Measurements from ENCODE around the gene ATG5.

ATG5 gene

DNA sequence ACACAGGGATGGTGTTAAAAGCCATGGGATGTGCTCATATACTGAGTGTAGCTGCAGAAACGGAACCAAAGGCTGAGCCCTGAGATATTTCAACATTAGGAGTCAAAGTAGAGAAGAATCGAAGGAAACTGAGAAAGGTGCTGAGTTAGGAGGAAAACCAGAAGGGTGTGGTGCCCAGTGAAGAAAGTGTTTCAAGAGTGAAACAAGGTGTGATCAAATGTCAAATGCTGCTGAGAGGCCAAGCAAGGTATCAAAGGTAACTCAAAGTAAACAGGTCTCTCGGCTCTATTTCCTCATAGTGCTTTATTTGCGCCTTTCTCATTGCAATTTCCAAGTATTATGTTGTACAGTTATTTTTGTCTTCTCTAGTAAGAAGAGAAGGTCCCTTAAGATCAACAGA lies 145.4 kb downstream of the ATG5 start:
- DNase-seq (ENCODE audit: low read depth): no peak

DNA sequence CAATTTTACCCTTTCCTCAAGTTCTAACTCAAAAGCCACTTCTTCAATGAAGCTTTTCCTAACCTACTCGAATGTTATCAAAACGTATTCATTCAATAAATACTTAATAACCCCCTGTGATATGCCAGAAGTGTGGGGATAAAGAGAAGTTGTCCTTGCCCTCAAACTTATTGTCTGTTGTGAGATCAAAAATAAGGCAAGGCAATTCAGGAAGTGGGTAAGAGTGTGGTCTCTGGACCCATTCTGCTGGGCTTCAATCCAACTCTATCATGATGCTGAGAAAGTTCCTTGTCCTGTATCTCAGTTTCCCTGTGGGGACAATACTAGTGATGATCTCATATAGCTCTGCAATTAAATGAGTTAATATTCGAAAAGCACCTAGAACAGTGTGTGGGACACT lies 146.7 kb downstream of the ATG5 start:
- no peak for DNase-seq (ENCODE audit: low read depth)

DNA sequence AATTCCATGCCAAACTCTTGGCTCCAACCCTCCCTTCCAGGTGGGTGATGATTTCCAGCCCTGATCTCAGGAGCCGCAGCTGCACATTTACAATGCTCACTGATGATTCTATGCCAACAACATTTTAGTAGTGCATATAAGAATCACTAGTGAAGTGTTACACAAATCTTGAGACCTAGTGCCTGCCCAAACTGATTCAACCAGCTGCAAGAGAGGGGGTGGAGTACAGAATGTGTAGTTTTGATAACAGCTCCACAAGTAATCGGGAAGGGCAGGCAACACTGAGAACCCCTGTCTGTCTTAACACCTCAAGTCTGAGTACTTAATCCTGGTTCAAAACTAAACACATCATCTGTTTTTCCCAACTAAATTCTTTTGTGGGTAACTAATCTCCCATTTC lies 147.8 kb downstream of the ATG5 start:
- DNase-seq (ENCODE audit: low read depth): no peak

DNA sequence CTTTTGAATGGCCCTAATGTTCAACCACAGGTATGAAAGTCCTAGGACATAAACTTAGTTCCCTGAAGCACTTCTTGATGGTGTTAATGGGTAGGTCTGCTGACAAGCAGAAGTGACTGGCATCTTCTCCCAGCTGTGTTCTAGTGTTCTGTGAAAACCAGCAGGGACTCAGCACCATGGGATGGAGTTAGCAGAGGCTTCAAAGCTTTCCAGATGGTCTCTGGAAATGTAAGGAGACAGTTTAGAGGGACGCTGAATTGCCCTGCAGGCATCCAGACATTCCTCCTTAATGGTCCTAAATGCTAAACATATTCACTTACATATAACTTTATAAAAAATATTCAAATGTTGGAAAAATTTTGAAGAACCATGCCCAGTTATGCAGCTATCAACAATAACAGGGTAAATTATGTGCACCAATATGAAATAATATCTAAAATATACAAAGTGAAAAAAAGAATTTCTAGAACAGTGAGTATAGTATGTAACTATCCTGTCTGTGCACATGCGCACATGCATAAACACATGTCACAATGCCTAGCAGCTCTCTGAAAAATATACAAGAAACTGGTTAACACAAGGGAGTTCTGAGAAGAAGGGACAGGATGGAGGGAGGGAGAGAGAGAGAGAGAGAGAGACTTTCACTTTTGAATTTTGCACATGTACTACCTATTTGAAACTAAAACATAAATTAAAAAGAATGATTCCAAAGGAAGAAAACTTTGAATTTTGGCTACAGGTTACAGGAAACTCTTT lies 152.3 kb downstream of the ATG5 start:
- no peak for DNase-seq (ENCODE audit: low read depth)

DNA sequence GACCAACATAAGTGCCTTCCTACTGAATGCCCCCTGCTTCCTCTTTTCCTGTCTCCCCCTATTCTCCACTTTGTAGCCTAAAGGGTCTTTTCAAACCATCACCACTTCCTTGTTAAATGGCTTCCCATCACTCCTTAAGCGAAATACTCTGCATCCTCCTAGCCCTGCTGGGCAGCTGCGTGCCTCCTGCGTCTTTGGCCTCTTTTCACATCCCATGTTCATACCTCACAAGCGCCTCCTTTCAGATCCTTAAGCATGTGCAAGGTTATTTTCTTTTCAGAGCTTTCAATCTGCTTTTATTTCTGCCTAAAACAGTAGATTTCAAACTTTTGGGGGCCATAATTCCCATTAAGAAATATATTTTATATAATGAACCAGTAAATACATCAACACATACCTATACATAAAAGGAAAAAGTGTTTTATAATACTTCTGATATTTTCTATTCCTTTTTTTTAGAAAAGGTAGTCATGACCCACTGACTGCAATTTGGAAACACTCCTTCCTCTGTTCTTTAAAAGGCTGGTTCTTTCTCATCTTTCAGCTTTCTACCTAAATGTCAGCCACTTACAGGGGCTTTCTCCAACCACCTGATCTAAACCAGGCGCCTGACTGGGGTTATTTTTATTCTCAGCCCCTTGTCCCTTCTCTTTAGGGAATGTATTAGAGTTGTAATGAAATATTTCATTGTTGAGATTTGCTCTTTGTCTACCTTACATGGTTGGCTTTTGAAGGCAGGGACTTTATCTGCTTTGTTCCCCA lies 155.3 kb downstream of the ATG5 start:
- no peak for DNase-seq (ENCODE audit: low read depth)

DNA sequence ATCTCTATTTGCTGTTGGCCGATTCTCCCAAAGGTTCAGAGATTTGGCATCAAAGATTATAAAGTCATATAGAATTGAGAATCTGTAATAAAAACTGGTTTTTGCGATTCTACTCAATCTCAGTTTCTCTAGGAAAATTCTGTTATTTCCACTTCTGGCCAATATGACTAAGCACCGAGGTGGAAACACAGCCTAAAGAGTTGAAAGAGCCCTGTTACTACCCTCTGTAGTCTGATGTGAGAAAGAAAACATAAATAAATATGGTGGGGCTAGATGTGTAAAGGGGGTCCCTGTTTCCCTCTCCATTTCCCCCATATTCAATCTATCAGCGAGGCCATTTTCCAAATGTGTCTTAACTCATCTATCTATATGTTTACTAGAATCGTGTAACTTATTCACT lies 156.0 kb downstream of the ATG5 start:
- no peak for DNase-seq (ENCODE audit: low read depth)

DNA sequence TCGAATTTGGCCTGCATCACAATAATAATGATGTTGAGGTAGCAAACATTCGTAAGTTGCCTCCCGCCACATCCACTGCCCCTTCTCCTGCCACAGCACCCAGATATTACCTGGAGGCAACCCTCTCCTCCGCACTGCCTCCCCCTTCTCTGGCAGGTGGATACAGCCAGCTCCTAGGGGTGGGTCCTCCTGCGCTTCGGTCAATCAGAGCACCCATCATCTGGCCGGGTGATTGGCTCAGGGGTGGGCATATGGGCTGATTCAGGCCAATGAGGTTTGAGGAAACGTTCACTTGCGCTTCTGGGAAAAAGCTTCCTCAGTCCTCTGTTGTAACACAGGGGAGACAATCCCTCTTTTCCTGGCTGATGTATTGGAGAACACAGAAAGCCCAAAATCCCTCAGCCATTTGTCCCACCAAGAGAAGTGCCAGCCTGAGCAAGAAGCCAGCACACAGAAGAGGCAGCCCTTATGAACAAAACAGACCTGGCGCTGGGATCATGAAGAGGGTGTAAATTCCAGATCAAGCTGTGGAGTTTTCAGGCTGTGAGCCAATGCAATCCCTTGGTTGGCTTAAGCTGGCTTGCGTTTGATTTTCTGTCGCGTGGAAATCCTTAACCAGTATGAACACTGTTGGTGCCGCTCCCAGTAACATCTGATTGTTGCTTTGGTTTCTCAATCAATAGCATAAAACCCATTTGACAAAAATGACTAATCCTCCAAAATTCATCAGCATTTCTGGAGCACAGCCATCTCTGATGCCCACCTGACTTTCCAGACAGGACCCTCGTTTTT lies 157.3 kb downstream of the ATG5 start:
- no peak for DNase-seq (ENCODE audit: low read depth)

DNA sequence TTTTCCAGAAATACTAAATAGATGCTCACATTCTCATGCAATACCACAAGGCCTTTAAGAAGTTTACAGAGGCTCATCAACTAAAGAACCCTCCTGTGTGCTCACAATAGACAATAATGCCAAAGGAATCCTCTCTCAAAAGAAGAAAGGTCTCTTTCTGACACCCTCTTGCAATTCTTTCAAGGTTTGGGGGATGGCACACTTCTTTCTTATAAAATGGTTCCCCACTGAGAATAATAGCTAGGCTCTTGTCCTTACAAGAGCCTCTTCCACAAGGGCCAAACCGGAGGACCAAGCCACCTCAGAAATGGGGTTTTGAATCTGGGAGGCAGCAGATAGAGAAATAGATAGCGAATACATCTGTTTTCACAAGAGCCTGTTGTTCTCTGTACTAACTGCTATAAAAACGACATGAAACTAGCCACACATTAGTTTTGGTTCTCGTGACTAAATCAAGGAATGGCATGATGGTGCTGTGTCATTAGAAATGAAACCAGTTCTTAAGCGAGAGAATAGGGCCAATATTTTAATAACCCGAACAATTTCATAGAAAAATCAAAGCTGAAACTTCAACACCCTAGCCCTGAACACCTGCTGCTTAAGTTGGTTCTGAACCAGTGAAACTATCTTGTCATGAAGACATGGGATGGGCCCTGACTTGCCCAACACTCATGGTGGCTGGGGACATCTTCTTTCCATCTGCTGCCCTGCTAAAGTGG lies 158.3 kb downstream of the ATG5 start:
- no peak for DNase-seq (ENCODE audit: low read depth)

DNA sequence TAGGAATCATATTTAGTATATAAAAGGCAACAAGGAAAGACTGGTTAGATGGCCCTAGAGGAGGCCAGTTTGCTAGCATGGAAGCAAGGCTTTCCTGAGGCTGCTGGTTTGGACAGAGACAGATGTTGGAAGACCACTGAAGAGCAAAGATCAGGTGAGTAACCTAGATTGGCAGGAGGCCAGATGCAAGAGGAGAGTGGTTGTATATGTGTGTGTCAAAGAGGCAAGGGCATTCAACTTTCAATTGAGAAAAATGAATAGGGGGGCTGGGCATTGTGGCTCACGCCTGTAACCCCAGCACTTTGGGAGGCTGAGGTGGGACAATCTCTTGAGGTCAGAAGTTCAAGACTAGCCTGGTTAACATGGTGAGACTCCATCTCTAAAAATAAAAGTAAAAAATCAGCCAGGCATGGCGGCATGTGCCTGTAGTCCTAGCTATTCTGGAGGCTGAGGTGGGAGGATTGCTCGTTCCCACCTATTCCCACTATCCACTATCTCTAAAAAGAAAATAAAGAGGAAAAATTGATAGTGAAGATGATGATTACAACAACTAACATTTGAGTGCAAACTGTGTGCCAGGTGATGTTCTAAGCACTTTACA lies 159.6 kb downstream of the ATG5 start:
- DNase-seq (ENCODE audit: low read depth): no peak

DNA sequence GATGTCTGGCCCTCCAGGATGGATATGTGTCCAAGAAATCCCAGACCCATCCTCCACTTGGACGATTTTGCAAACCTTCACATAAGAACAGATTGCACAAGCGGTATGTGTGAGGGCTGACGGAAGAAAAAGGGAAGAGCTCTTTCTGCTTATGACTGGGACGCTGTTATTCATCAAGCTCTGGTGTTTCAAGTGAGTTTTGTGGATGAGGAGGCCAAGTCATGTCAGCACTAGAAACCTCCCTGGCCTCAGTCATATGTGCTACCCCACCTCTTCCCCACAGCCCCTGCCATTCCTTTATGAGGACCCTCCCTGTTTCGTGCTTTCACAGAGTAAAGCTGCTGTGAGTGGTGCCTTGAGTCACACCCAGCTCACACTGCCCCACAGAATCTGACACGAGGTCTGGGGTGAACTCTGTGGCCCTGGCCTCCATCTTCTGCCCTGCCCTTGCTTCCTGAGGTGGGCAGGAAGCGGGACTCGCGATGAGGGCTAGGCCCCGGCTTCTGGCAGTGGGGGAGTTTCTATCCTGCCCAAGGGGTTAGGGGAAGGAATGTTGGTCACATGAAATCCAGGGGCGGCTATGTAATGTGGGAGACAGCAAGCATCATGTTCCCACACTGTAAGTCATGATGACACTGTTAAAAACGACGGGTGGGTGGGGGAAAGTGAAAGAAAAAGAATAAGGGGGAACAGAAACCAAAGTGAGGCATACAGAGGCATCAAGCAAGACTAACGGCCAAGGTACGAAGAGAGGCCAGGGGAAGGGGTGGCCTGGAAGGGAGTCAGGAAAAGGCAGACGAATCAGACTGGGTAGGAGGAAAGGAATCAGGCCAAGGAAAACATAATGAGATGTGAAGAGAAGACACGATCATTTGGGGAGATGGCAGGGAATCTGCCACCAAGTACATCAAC lies 161.3 kb downstream of the ATG5 start:
- peak; percentile 74 for DNase-seq (ENCODE audit: low read depth)

DNA sequence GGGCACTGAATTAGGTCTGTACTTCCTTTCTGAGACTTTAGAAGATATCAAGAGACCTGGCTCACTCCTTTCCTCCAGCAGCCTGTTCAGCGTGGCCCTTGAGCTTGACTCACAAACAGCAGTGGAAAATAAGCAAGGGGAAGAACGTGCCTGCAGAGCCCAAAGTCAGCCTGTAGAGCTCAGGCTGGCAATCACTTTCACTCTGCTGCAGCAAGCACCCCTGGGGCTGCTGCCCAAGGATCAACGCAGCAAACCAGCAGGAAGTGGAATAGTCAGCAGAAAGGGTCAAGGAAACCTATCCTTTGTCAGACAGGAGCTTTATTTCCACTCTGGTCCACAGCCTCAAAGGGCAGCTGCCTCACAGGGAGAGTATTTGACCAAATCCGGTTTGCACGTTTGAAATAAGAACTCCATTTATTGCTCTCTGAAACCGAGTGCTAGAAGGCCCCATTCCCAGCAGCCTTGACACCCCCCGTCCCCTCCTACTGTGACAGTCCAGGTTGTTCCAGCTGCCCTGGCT lies 162.1 kb downstream of the ATG5 start:
- DNase-seq (ENCODE audit: low read depth): peak; percentile 65

DNA sequence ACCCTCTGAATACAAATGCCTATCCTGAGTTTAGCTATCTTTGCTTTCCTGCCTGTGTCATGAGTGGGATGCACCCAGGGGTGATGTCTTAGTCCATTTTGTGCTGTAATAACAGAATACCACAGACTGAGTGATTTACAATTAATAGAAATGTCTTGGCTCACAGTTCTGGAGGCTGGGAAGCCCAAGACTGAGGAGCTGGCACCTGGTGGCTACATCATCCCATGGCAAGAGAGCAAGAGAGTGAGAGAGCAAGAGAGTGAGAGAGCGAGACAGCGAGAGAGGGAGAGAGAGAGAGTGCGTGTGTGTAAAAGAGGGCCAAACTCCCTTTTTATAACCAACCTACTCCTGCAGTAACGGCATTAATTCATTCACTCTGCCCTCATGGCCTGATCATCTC lies 162.6 kb downstream of the ATG5 start:
- no peak for DNase-seq (ENCODE audit: low read depth)

DNA sequence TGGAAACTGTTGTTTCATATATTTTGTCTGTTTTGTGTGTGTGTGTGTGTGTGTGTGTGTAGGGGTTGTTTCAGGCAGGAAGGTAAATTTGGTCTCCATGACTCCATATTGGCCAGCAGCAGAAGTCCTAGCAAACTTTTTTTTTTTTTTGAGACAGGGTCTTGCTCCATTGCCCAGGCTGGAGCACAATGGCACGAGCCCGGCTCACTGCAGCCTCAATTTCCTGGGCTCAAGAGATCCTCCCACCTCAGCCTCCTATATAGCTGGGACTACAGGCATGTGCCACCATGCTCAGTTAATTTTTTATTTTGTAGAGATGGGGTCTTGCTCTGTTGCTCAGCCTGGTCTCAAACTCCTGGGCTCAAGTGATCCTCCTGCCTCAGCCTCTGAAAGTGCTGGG lies 163.7 kb downstream of the ATG5 start:
- no peak for DNase-seq (ENCODE audit: low read depth)

DNA sequence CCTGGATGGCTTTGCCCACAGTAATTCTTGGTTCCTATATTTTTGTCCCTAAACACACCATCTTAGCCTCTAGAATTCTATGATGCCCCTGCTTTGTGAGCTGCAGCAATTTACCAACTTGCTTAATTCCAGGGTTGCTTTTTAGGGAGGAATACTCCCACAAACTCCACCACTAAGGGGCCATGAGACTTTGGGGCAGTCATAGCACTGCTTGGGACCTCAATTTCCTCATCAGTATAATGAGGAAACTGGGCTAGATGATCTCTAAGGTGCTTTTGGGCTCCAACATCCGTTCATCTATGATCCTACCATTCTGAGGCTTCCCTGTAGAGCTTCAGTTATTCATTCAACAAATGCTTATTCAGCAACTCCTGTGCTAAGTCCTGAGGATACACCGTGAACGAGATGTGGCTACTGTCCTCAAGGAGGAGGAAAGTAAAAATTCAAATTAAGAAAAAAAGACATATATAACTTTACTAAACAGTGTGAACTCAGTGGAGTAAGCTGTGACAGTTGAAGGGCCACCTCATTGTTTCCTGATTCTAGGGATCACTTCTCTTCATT lies 164.2 kb downstream of the ATG5 start:
- no peak for DNase-seq (ENCODE audit: low read depth)

DNA sequence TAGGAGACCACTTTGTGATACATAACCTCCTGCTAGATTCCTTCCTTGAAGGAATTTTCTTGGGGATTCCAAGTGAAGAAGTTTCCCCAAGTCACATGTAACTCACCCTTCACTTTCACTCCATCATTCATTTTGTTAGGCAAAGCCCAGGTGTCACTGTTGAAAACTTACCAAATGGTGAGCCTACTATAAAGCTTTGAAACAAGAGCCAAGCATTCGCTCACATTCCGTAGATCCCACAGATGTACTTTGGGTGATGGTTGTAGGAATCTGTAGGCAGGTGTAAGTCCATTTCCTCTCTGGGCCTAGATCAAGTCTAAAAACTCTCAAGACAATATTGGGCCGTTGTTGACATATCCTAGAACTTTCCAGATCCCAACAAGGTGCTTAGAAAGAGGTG lies 165.4 kb downstream of the ATG5 start:
- DNase-seq (ENCODE audit: low read depth): no peak

DNA sequence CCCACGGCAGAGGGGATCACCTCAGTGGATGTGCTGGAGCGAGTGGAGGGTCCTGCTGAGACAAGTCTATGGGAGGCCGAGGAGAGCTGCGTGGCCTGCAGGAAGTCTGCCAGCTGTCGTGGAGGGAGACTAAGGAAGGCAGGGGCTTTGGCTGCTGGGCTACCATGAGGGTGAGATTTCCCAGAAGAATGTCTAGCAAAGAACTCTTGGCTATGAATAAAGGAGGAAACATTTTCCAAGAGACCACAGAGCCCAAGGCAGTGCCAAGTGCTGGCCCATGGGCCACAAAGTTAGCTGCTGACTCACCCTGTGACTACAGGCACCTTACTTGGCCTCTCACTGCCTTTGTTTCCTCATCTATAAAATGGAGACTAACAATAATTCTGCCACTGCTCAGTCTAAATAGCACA lies 166.0 kb downstream of the ATG5 start:
- peak; percentile 90 for DNase-seq (ENCODE audit: low read depth)

DNA sequence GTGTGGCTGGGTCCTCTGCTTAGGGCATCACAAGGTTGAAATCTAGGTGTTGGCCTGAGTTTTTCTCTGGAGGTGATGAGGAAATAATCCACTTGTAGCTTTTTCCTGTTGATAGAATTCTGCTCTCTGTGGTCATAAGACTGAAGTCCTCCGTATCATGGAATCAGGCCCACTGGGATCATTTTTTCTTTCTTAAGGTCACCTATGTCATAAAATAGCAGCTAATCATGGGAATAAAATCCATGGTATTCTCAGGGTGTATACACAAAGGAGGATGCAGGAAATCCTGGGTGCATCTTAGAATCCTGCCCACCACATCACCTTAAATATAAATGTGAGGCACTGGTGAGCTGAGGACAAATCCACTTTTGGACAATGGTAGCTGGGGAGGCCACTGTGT lies 166.7 kb downstream of the ATG5 start:
- DNase-seq (ENCODE audit: low read depth): no peak

DNA sequence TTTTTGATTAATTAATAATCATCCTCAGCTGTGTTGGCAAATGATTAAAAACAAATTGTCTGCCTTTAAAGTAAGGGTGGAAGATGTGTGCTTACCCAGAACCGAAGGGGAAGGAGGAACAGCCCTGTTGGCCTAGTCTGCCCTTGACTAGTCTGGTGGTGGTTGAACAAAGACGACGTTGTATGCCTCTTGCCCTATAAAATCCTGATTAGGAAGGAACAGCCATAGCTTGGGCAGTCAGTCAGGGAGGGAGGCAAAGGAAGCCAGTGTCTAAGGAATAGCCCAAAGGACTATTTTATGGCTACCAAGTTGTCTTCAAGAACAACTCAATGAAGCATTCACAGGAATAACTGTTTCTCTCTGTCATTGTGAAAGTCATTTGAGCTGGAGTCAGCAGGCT lies 168.7 kb downstream of the ATG5 start:
- DNase-seq (ENCODE audit: low read depth): no peak

DNA sequence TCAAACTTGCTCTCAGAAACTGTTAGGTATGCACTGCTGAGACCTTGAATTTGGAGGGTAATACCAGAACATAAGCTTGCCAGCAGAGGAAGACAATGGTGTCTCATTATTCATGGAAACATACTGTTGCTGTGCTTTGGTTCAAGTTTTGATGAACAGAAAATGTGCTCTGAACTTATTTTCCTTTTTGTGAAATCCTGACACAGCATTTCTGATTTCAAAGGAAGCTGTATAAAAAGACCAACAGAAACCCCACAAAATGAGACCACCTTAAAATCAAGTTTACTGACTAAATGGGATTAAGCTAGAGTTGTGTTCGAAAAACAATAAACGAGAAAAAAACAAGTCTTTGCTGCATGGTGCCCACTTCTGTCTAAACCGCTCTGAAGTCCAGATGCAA lies 169.1 kb downstream of the ATG5 start:
- DNase-seq (ENCODE audit: low read depth): no peak

DNA sequence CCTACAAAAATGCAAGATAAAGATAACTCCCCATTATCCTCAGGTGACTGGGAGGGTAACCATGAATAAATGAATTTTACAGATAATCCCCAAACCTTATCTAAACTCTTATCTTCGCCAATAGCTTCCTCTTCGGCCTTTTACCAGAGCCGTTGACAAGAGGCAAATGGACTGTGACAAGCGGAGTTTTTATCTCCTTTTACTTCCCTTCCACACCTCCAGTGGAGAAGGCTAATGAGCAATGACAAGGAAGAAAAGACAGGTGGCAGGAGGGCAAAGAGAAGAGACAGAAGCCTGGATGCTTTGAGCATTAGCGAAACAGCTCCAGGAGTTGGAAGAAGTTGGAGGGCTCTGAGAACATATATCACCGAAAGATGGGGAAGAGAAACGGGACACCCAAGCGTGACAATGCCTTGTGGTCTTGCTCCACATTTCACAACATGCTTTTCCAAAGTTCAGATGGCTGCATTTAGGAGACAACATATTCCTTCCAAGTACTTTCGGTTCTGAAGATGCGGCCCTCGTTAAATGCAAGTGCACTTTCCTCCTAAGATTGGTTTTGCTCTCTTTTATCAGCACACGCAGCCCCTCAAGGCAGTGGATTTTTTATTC lies 170.2 kb downstream of the ATG5 start:
- DNase-seq (ENCODE audit: low read depth): no peak

All from stromal cell of bone marrow (primary cell).